GM18499 (cell line): ENCODE measurements around the gene FAM83C.

ENCODE experiments used
- ATAC-seq: cut with Tn5 transposase; IDR thresholded peaks from one replicate; pipeline ENCODE4 v1.9.1; 2021; ENCODE audit warnings: moderate number of reproducible peaks; ENCODE audit not compliant: insufficient read depth, unreplicated experiment

The FAM83C gene

GRCh38 chr20:35300469-35301262 is 8.4 kb upstream of the FAM83C start:
- ATAC-seq, result no peak

GRCh38 chr20:35299780-35300179 is 7.6 kb upstream of the FAM83C start:
- ATAC-seq, result no peak

GRCh38 chr20:35298264-35298663 is 6.0 kb upstream of the FAM83C start:
- ATAC-seq, result no peak

GRCh38 chr20:35297740-35298139 is 5.5 kb upstream of the FAM83C start:
- ATAC-seq, result no peak

- ATAC-seq, result no peak
These were observed 4.9 kb upstream of the FAM83C start for GRCh38 chr20:35297155-35297554.

GRCh38 chr20:35296101-35296554 is 3.9 kb upstream of the FAM83C start:
- no peak for ATAC-seq

- ATAC-seq, result no peak
These were observed 3.4 kb upstream of the FAM83C start for GRCh38 chr20:35295674-35296073.

- no peak for ATAC-seq
These were observed 2.8 kb upstream of the FAM83C start for GRCh38 chr20:35295058-35295457.

GRCh38 chr20:35294293-35294685 is 2.1 kb upstream of the FAM83C start:
- no peak for ATAC-seq

GRCh38 chr20:35293303-35294292 is 1.4 kb upstream of the FAM83C start:
- no peak for ATAC-seq

- ATAC-seq, result no peak
These were observed 470 bp upstream of the FAM83C start for GRCh38 chr20:35292504-35293285.

GRCh38 chr20:35290887-35291417 is 1.3 kb downstream of the FAM83C start:
- no peak for ATAC-seq

GRCh38 chr20:35290186-35290886 is 1.9 kb downstream of the FAM83C start:
- ATAC-seq, result no peak

GRCh38 chr20:35288325-35289060 is 3.7 kb downstream of the FAM83C start:
- no peak for ATAC-seq

- ATAC-seq, result no peak
These were observed 4.5 kb downstream of the FAM83C start for GRCh38 chr20:35287509-35288324.

GRCh38 chr20:35286899-35287508 is 5.2 kb downstream of the FAM83C start:
- ATAC-seq, result no peak

- no peak for ATAC-seq
These were observed 5.9 kb downstream of the FAM83C start for GRCh38 chr20:35286077-35286898.
